Measurements from ENCODE around the gene LRMDA.

LRMDA gene

DNA sequence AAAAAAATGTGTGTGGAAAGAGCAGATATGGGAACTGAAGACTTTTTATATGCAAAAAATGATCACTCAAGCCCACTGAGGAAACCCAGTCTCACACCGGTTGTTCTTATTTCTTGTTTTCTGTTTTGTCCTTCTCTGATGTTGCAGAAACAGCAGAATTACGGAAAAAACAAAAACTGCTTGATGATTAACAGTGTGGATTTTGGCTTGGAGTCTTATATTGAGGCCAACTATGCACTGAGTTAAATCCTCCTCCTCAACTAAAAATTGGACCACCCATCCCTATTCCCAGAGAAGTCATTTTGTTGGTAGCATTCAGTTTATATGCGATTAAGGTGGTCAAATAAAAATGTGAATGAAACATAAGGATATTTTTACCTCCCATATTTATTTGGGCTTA lies 246.1 kb downstream of the LRMDA start:
- TF ChIP-seq CTCF (conservative IDR thresholded peaks at IDR 0.05; ENCODE audit: low read length): no peak
- H3K4me3 ChIP-seq (ENCODE audit: low read length): no peak overlapping the region
- no peak for DNase-seq (ENCODE audit: low read depth)

DNA sequence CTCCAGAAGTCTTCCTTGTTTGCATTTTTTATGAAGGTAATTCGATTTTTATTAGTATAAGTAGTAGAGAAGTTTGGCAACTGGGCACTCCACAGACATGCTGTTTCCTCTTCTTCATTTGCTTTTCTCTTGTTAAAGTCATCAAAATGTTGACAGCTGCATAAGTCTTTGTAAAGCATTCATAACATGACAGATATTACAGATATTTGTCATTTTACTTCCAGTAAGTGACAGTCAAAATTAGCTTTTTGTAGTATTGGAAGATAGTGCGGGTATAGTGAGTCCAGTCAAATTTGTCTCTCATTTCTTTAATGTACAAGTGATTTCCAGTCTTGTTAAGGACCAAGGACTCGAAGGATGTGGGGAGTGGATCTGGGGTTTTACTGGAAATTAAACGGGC lies 247.1 kb downstream of the LRMDA start:
- no peak for TF ChIP-seq CTCF (conservative IDR thresholded peaks at IDR 0.05; ENCODE audit: low read length)
- no peak for DNase-seq (ENCODE audit: low read depth)
- H3K4me3 ChIP-seq (ENCODE audit: low read length): no peak overlapping the region

DNA sequence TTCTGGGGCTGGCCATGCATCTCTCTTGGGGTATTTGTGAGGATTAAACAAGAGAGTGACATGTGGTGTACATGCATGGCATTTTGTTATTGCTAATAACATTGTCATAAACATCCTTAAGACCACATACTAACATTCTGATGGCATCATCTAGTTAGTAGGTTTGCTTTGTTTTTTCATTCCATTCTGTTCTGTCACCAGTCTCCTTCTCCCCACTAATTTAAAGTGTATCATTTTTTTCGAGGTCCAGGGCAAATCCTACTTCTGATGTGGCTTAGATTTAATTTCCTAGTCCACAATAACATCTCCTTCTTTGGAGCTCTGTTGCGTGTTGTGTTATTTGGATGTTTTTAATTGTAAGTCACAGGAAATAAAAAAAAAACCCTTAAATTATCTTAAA lies 248.1 kb downstream of the LRMDA start:
- TF ChIP-seq CTCF (conservative IDR thresholded peaks at IDR 0.05; ENCODE audit: low read length): no peak
- no peak overlapping the region for H3K4me3 ChIP-seq (ENCODE audit: low read length)
- DNase-seq (ENCODE audit: low read depth): peak; percentile 43

- DNase-seq (ENCODE audit: low read depth): no peak
- no peak overlapping the region for H3K4me3 ChIP-seq (ENCODE audit: low read length)
- no peak for TF ChIP-seq CTCF (conservative IDR thresholded peaks at IDR 0.05; ENCODE audit: low read length)
These were observed 249.9 kb downstream of the LRMDA start for GRCh38 chr10:75681334-75681733.

GRCh38 chr10:75682649-75683557 lies 251.5 kb downstream of the LRMDA start:
- H3K4me3 ChIP-seq (ENCODE audit: low read length): no peak overlapping the region
- TF ChIP-seq CTCF (conservative IDR thresholded peaks at IDR 0.05; ENCODE audit: low read length): no peak
- no peak for DNase-seq (ENCODE audit: low read depth)

DNA sequence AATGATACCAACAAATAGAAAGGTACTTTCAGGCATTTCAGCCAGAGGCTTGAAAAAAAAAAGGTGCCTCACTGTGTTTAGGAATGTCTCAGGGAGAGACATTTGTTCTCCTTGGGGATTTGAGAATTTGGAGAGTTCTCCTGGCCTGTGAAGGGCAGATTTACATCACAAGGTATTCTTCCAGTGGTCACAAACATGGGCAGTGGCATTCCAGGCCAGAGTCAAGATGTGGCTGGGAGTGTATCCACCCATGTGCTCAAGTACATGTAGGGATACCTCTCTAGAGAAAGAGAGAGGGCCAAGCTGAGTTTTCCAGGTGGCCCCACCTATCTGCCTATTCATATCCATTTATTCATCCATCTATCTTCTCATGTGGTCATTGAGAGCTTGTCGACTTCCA lies 253.8 kb downstream of the LRMDA start:
- H3K4me3 ChIP-seq (ENCODE audit: low read length): no peak overlapping the region
- TF ChIP-seq CTCF (conservative IDR thresholded peaks at IDR 0.05; ENCODE audit: low read length): no peak
- DNase-seq (ENCODE audit: low read depth): no peak

Data from AG10803 (cell line).